H9 (cell line): ENCODE data around the gene TTC21B. TPM values are rescaled to one million over a fixed set of nuclear protein-coding genes. Genes with fewer than 3 reads are reported as not detected.

Experiments
- DNase-seq: peaks from one replicate; pipeline ENCODE4 v3.0.0-alpha.2; 2017
- H2AFZ ChIP-seq: one replicate; pipeline ENCODE4 v1.6.1; 2013; ENCODE audit warnings: mild to moderate bottlenecking, low read length, control low read depth, moderate library complexity
- H2AK5ac ChIP-seq: 2 replicates; pipeline ENCODE4 v1.6.1; 2013; ENCODE audit warnings: low read length, control low read depth, mixed read lengths; ENCODE audit not compliant: insufficient read length
- H2BK120ac ChIP-seq: one replicate; pipeline ENCODE4 v1.6.1; 2013; ENCODE audit warnings: low read depth, mild to moderate bottlenecking, low read length, control low read depth, inconsistent platforms; ENCODE audit not compliant: poor library complexity, severe bottlenecking
- H2BK12ac ChIP-seq: 2 replicates; pipeline ENCODE4 v1.6.1; 2013; ENCODE audit warnings: low read length, control low read depth, mixed read lengths, low read depth; ENCODE audit not compliant: insufficient read length
- H2BK15ac ChIP-seq: 2 replicates; pipeline ENCODE4 v1.6.1; 2013; ENCODE audit warnings: low read depth, low read length, control low read depth
- H2BK20ac ChIP-seq: one replicate; pipeline ENCODE4 v1.6.1; 2013; ENCODE audit warnings: low read depth, mild to moderate bottlenecking, low read length, control low read depth, inconsistent platforms; ENCODE audit not compliant: poor library complexity, severe bottlenecking
- H2BK5ac ChIP-seq: 2 replicates; pipeline ENCODE4 v1.6.1; 2013; ENCODE audit warnings: low read length, control low read depth, mixed read lengths; ENCODE audit not compliant: insufficient read length
- H3K14ac ChIP-seq: 2 replicates; pipeline ENCODE4 v1.6.1; 2013; ENCODE audit warnings: low read length, control low read depth; ENCODE audit not compliant: insufficient read depth
- H3K18ac ChIP-seq: 2 replicates; pipeline ENCODE4 v1.6.1; 2013; ENCODE audit warnings: low read depth, mild to moderate bottlenecking, mixed read lengths, low read length, control low read depth; ENCODE audit not compliant: insufficient read length
- H3K23ac ChIP-seq: 2 replicates; pipeline ENCODE4 v1.6.1; 2013; ENCODE audit warnings: low read length, control low read depth, mixed read lengths, low read depth; ENCODE audit not compliant: insufficient read length
- H3K23me2 ChIP-seq: 2 replicates; pipeline ENCODE4 v1.6.1; 2013; ENCODE audit warnings: low read depth, mild to moderate bottlenecking, mixed read lengths, low read length, control low read depth; ENCODE audit not compliant: insufficient read length, poor library complexity, severe bottlenecking
- H3K27ac ChIP-seq: 2 replicates; pipeline ENCODE4 v1.5.1; 2013; ENCODE audit warnings: low read length, control low read depth, mixed read lengths, low read depth; ENCODE audit not compliant: insufficient read length
- H3K27me3 ChIP-seq: 2 replicates; pipeline ENCODE4 v1.6.1; 2013; ENCODE audit warnings: low read length, control low read depth, inconsistent platforms; ENCODE audit not compliant: insufficient read depth
- H3K4ac ChIP-seq: 2 replicates; pipeline ENCODE4 v1.6.1; 2013; ENCODE audit warnings: low read depth, mild to moderate bottlenecking, control low read depth, inconsistent platforms, low read length, moderate library complexity
- H3K4me1 ChIP-seq: 2 replicates; pipeline ENCODE4 v1.6.1; 2013; ENCODE audit warnings: low read length, control low read depth, inconsistent platforms; ENCODE audit not compliant: insufficient read depth
- H3K4me2 ChIP-seq: 2 replicates; pipeline ENCODE4 v1.6.1; 2013; ENCODE audit warnings: low read length, control low read depth, mixed read lengths; ENCODE audit not compliant: insufficient read length, insufficient read depth
- H3K56ac ChIP-seq: 2 replicates; pipeline ENCODE4 v1.6.1; 2013; ENCODE audit warnings: low read depth, mild to moderate bottlenecking, mixed read lengths, low read length, control low read depth; ENCODE audit not compliant: insufficient read length
- H3K79me1 ChIP-seq: 2 replicates; pipeline ENCODE4 v1.6.1; 2013; ENCODE audit warnings: low read depth, mild to moderate bottlenecking, moderate library complexity, low read length, control low read depth, inconsistent platforms; ENCODE audit not compliant: insufficient read depth, poor library complexity, severe bottlenecking
- H3K79me2 ChIP-seq: 2 replicates; pipeline ENCODE4 v1.6.1; 2013; ENCODE audit warnings: low read length, control low read depth, inconsistent platforms; ENCODE audit not compliant: insufficient read depth
- H3K9ac ChIP-seq: 2 replicates; pipeline ENCODE4 v1.6.1; 2013; ENCODE audit warnings: low read length, control low read depth, mixed read lengths; ENCODE audit not compliant: insufficient read length; ENCODE audit errors: extremely low read depth
- H3K9me3 ChIP-seq: one replicate; pipeline ENCODE4 v1.6.1; 2013; ENCODE audit warnings: low read depth, low read length, inconsistent platforms; ENCODE audit not compliant: control insufficient read depth
- H3T11ph ChIP-seq: one replicate; pipeline ENCODE4 v1.6.1; 2013; ENCODE audit warnings: mild to moderate bottlenecking, low read length, control low read depth, inconsistent platforms
- H4K20me1 ChIP-seq: one replicate; pipeline ENCODE4 v1.6.1; 2013; ENCODE audit not compliant: control insufficient read depth, insufficient read length, insufficient read depth
- H4K5ac ChIP-seq: 2 replicates; pipeline ENCODE4 v1.6.1; 2013; ENCODE audit warnings: low read depth, mild to moderate bottlenecking, mixed read lengths, low read length, control low read depth; ENCODE audit not compliant: insufficient read length
- H4K8ac ChIP-seq: replicated peaks from 2 replicates; pipeline ENCODE4 v1.6.1; 2013; ENCODE audit warnings: low read length, control low read depth, mixed read lengths, low read depth; ENCODE audit not compliant: insufficient read length
- H4K91ac ChIP-seq: 2 replicates; pipeline ENCODE4 v1.6.1; 2013; ENCODE audit warnings: low read depth, mild to moderate bottlenecking, moderate library complexity, mixed read lengths, low read length, control low read depth; ENCODE audit not compliant: insufficient read length
- H3K27ac Mint-ChIP-seq, 3 experiments: 2 replicates in 2 of 3; 3 replicates in 1 of 3; pipeline ENCODE4 v1.8.0; 2020 to 2021; ENCODE audit warnings: mixed read lengths in 3 of 3, mild to moderate bottlenecking in 1 of 3, moderate library complexity in 1 of 3
- H3K27me3 Mint-ChIP-seq: 2 replicates; pipeline ENCODE4 v1.8.0; 2021; ENCODE audit warnings: low read depth, mild to moderate bottlenecking, moderate library complexity, mixed read lengths
- H3K36me3 Mint-ChIP-seq, 3 experiments: 2 replicates in 2 of 3; 3 replicates in 1 of 3; pipeline ENCODE4 v1.8.0; 2020 to 2021; ENCODE audit warnings: low read depth in 3 of 3, mixed read lengths in 3 of 3; ENCODE audit not compliant: insufficient read depth in 1 of 3
- H3K4me1 Mint-ChIP-seq, 2 experiments: 2 replicates each; pipeline ENCODE4 v1.8.0; 2020; ENCODE audit warnings: mixed read lengths in 2 of 2
- H3K4me3 Mint-ChIP-seq, 2 experiments: 2 replicates in 1 of 2; 3 replicates in 1 of 2; pipeline ENCODE4 v1.8.0; 2020 to 2021; ENCODE audit warnings: mild to moderate bottlenecking in 2 of 2, mixed read lengths in 2 of 2, moderate library complexity in 1 of 2
- H3K9me3 Mint-ChIP-seq, 2 experiments: 2 replicates in 1 of 2; 3 replicates in 1 of 2; pipeline ENCODE4 v1.8.0; 2020; ENCODE audit warnings: mild to moderate bottlenecking in 2 of 2, mixed read lengths in 2 of 2, moderate library complexity in 1 of 2
- CTCF ChIP-seq: fragments of 200-600 bp; sonication (generic); conservative IDR thresholded peaks from 3 replicates; pipeline ENCODE4 v1.8.0; 2021; ENCODE audit warnings: antibody characterized with exemption, mild to moderate bottlenecking
- WGBS: extraction: QIAGEN DNeasy Blood & Tissue Kit; methylation state at CpG from one replicate; pipeline ENCODE4 v1.1.7; 2013; ENCODE audit warnings: missing lambda C conversion rate, low lambda C conversion rate, mixed read lengths; ENCODE audit not compliant: insufficient read length; ENCODE audit errors: extremely low coverage; 5-methylcytosine and 5-hydroxymethylcytosine counted together
- total RNA-seq: library from RNA; stranded (reverse); gene quantifications from 2 replicates; pipeline ENCODE4 v1.2.1, GENCODE V29; 2021

TTC21B gene
- total RNA-seq, 1 experiment from 2014 or later, result 16.6 TPM

DNA sequence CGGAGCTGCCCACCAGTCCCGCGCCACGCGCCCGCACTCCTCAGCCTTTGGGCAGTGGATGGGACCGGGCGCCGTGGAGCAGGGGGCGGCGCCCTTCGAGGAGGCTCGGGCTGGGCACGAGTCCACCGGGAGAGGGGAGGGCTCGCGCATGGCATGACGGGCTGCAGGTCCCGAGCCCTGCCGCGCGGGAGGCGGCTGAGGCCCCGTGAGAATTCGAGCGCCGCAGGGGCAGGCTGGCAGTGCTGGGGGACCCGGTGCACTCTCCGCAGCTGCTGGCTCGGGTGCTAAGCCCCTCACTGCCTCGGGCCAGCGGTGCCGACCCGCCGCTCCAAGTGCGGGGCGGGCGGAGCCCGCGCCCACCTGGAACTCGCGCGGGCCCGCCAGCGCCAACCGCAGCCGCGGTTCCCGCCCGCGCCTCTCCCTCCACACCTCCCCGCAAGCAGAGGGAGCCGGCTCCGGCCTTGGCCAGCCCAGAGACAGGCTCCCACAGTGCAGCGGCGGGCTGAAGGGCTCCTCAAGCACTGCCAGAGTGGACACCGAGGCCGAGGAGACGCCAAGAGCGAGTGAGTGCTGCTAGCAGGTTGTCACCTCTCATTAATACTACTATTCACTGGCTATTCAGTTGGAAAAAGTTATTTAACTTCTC lies 3.6 kb upstream of the TTC21B start:
- TF ChIP-seq CTCF, result no peak
- no peak overlapping the region for H2AK5ac ChIP-seq
- no peak overlapping the region for H2BK120ac ChIP-seq

More for the DNA sequence above, 3.6 kb upstream of the TTC21B start:
- Histone ChIP-seq H3K4ac (no peak overlapping the region), H3K23me2 (peaks cover 3% of the 10 kb centered on the region), H4K5ac (no peak overlapping the region), H3K4me2 (no peak overlapping the region), H3K56ac (no peak overlapping the region), H3K18ac (no peak overlapping the region), H4K20me1 (no peaks in the 10 kb centered on the region), H3K79me1 (no peaks in the 10 kb centered on the region), H3K9ac (no peak overlapping the region), H3K79me2 (no peaks in the 10 kb centered on the region; the same call in 1 of the 2 replicates), H2BK20ac (no peak overlapping the region), H4K91ac (no peak overlapping the region), H2AFZ (no peak overlapping the region), H3T11ph (no peak overlapping the region), H2BK5ac (no peak overlapping the region), H3K4me1 (no peaks in the 10 kb centered on the region), H3K23ac (no peak overlapping the region), H3K14ac (no peak overlapping the region), H2BK12ac (no peak overlapping the region), H4K8ac (no peak overlapping the region), H2BK15ac (no peak overlapping the region), H3K27ac (no peak overlapping the region), H3K27me3 (no peaks in the 10 kb centered on the region), H3K9me3 (no peaks in the 10 kb centered on the region)
- Mint-ChIP-seq H3K36me3 (peaks cover 0 to 1% (median 0%) of the 10 kb centered on the region in 3 experiments; a peak in 1 of 7 replicates), H3K27ac (no peak overlapping the region), H3K4me1 (peaks cover 10% of the 10 kb centered on the region in 2 experiments), H3K27me3 (no peaks in the 10 kb centered on the region; the same call in none of the 2 replicates), H3K4me3 (no peak overlapping the region), H3K9me3 (no peaks in the 10 kb centered on the region; a peak in 1 of 5 replicates)
- WGBS, result no CpG with 5 or more reads among the region's 60 CpGs
- DNase-seq, result peak; percentile 20
